HG03571 (cell line): ENCODE measurements around the gene ZNRF1.
"Not testable (repeated sequence)": the region's sequence is repeated elsewhere in the genome, so short reads cannot be mapped to it uniquely, and the experiment has no call there.

Experiments used
- ATAC-seq: cut with Tn5 transposase; IDR thresholded peaks from one replicate; pipeline ENCODE4 v1.9.1; 2021; ENCODE audit not compliant: unreplicated experiment

The ZNRF1 gene

GRCh38 chr16:75026239-75026891, 27.5 kb downstream of the ZNRF1 start:
- ATAC-seq = not testable (repeated sequence)

GRCh38 chr16:75026892-75027391, 28.1 kb downstream of the ZNRF1 start:
- ATAC-seq = no peak

GRCh38 chr16:75027520-75028300, 28.9 kb downstream of the ZNRF1 start:
- ATAC-seq = no peak

- no peak for ATAC-seq
Measured at GRCh38 chr16:75028544-75029135, 29.8 kb downstream of the ZNRF1 start.

GRCh38 chr16:75029854-75030253, 31.0 kb downstream of the ZNRF1 start:
- no peak for ATAC-seq

- ATAC-seq = no peak
Measured at GRCh38 chr16:75032655-75033054, 33.8 kb downstream of the ZNRF1 start.

- ATAC-seq = no peak
Measured at GRCh38 chr16:75035410-75035968, 36.7 kb downstream of the ZNRF1 start.

GRCh38 chr16:75038036-75038858, 39.4 kb downstream of the ZNRF1 start:
- ATAC-seq = no peak

GRCh38 chr16:75039941-75040340, 41.1 kb downstream of the ZNRF1 start:
- no peak for ATAC-seq

- ATAC-seq = no peak
Measured at GRCh38 chr16:75042426-75043174, 43.8 kb downstream of the ZNRF1 start.

GRCh38 chr16:75043175-75043895, 44.5 kb downstream of the ZNRF1 start:
- ATAC-seq = no peak

GRCh38 chr16:75044800-75045361, 46.1 kb downstream of the ZNRF1 start:
- ATAC-seq = no peak

GRCh38 chr16:75045424-75045823, 46.6 kb downstream of the ZNRF1 start:
- ATAC-seq = no peak

GRCh38 chr16:75048054-75048453, 49.2 kb downstream of the ZNRF1 start:
- no peak for ATAC-seq

- ATAC-seq = no peak
Measured at GRCh38 chr16:75048530-75048929, 49.7 kb downstream of the ZNRF1 start.

- no peak for ATAC-seq
Measured at GRCh38 chr16:75052481-75053202, 53.8 kb downstream of the ZNRF1 start.

- ATAC-seq = no peak
Measured at GRCh38 chr16:75053791-75054555, 55.1 kb downstream of the ZNRF1 start.

- no peak for ATAC-seq
Measured at GRCh38 chr16:75054556-75054947, 55.7 kb downstream of the ZNRF1 start.
